Suprapubic skin (tissue), 4 donors: ENCODE measurements around the gene CRYBG1.

Experiments
- CTCF ChIP-seq, 2 donors: fragments of 200-600 bp in 1 of 2; fragments of 450-650 bp in 1 of 2; sonication (generic) in 1 of 2; IDR thresholded peaks; one replicate each; pipeline ENCODE4 v1.5.1; 2016 to 2019; ENCODE audit warnings: antibody characterized with exemption in 2 of 2, mild to moderate bottlenecking in 1 of 2, moderate library complexity in 1 of 2
- EP300 ChIP-seq: sonication (generic); formaldehyde crosslinking; IDR thresholded peaks from one replicate; pipeline ENCODE4 v1.6.1; 2017; ENCODE audit warnings: antibody characterized with exemption
- POLR2A ChIP-seq, 2 donors: fragments of 450-650 bp; IDR thresholded peaks; one replicate each; pipeline ENCODE4 v1.6.1; 2017; ENCODE audit warnings: antibody characterized with exemption in 2 of 2, mild to moderate bottlenecking in 2 of 2, moderate library complexity in 2 of 2
- POLR2AphosphoS5 ChIP-seq, 3 donors: sonication (generic); formaldehyde crosslinking; IDR thresholded peaks; one replicate each; pipeline ENCODE4 v1.6.1; 2017; ENCODE audit warnings: antibody characterized with exemption in 3 of 3

- TF ChIP-seq CTCF (IDR thresholded peaks at IDR 0.05): no peak
- TF ChIP-seq POLR2A (IDR thresholded peaks at IDR 0.05): no peak
- TF ChIP-seq POLR2AphosphoS5 (IDR thresholded peaks at IDR 0.05): no peak
- TF ChIP-seq EP300: no peak
Measured at GRCh38 chr6:106581468-106581867, 221.0 kb downstream of the CRYBG1 start.
